PC-3 (cell line): ENCODE results near the gene KIF14. TPM values are rescaled to one million over a fixed set of nuclear protein-coding genes. Genes with fewer than 3 reads are reported as not detected.

ENCODE experiments used
- ATAC-seq: fragments of 200-7000 bp; cut with Tn5 transposase; 2 replicates; pipeline ENCODE4 v1.9.1; 2020; ENCODE audit warnings: mild to moderate bottlenecking, moderate library complexity
- BruUV-seq: library from RNA; stranded (reverse); fragments of 400-500 nt; replicated peaks from 2 replicates; lab custom pipeline; 2021; lab: Mats Ljungman, UMichigan
- CTCF ChIA-PET: fragments of 300-600 bp; sonication (Branson Sonifier 250); formaldehyde crosslinking; loops from one replicate; lab custom pipeline; 2022; ENCODE audit warnings: antibody characterized with exemption; lab: Charles Lee
- POLR2A ChIA-PET: fragments of 300-600 bp; sonication (Branson Sonifier 250); formaldehyde crosslinking; loops from one replicate; lab custom pipeline; 2022; ENCODE audit warnings: antibody characterized with exemption; ENCODE audit not compliant: unreplicated experiment; lab: Charles Lee
- DNase-seq: peaks from one replicate; pipeline ENCODE4 v3.0.0-alpha.2; 2015
- H2AFZ ChIP-seq: fragments of 300-600 bp; sonication (generic); 2 replicates; pipeline ENCODE4 v1.6.0; 2016; ENCODE audit warnings: antibody characterized with exemption, low read length
- H3F3A ChIP-seq: fragments of 300-600 bp; sonication (generic); one replicate; pipeline ENCODE4 v1.6.0; 2017; ENCODE audit warnings: antibody characterized with exemption, low read length, control low read depth, mild to moderate bottlenecking; ENCODE audit not compliant: unreplicated experiment
- H3K27ac ChIP-seq: fragments of 300-600 bp; sonication (generic); 2 replicates; pipeline ENCODE4 v1.5.1; 2016; ENCODE audit warnings: mild to moderate bottlenecking, low read length
- H3K27me3 ChIP-seq: fragments of 300-600 bp; sonication (generic); 2 replicates; pipeline ENCODE4 v1.6.1; 2016; ENCODE audit warnings: low read length, mixed read lengths
- H3K36me3 ChIP-seq: fragments of 300-600 bp; sonication (generic); 2 replicates; pipeline ENCODE4 v1.6.1; 2016; ENCODE audit warnings: low read depth, mixed run types, low read length, mixed read lengths
- H3K4me1 ChIP-seq: fragments of 300-600 bp; sonication (generic); 2 replicates; pipeline ENCODE4 v1.5.1; 2016; ENCODE audit warnings: low read length; ENCODE audit not compliant: insufficient read depth
- H3K4me2 ChIP-seq: fragments of 300-600 bp; sonication (generic); 2 replicates; pipeline ENCODE4 v1.6.0; 2016; ENCODE audit warnings: low read length
- H3K4me3 ChIP-seq: fragments of 300-600 bp; sonication (generic); 2 replicates; pipeline ENCODE4 v1.5.1; 2016; ENCODE audit warnings: mild to moderate bottlenecking, low read length, mixed read lengths
- H3K79me2 ChIP-seq: fragments of 300-600 bp; sonication (generic); 2 replicates; pipeline ENCODE4 v1.6.1; 2017; ENCODE audit warnings: low read length, mixed read lengths
- H3K9ac ChIP-seq: fragments of 300-600 bp; sonication (generic); 2 replicates; pipeline ENCODE4 v1.6.0; 2016; ENCODE audit warnings: mild to moderate bottlenecking, low read length
- H3K9me2 ChIP-seq: fragments of 300-600 bp; sonication (generic); replicated peaks from 2 replicates; pipeline ENCODE4 v1.6.1; 2016; ENCODE audit warnings: mixed run types, low read length, mixed read lengths
- H3K9me3 ChIP-seq: fragments of 300-600 bp; sonication (generic); 2 replicates; pipeline ENCODE4 v1.6.1; 2016; ENCODE audit warnings: low read length, mixed read lengths
- H4K20me1 ChIP-seq: fragments of 300-600 bp; sonication (generic); 2 replicates; pipeline ENCODE4 v1.6.1; 2016; ENCODE audit warnings: low read length, mixed read lengths
- CTCF ChIP-seq: fragments of 300-600 bp; sonication (generic); conservative IDR thresholded peaks from 2 replicates; pipeline ENCODE4 v1.5.1; 2017; ENCODE audit warnings: antibody characterized with exemption, low read depth, mild to moderate bottlenecking, low read length
- EZH2 ChIP-seq: fragments of 300-600 bp; sonication (generic); IDR thresholded peaks from one replicate; pipeline ENCODE4 v1.6.1; 2017; ENCODE audit warnings: antibody characterized with exemption, mild to moderate bottlenecking, low read length; ENCODE audit not compliant: unreplicated experiment
- EZH2phosphoT487 ChIP-seq: fragments of 300-600 bp; sonication (generic); IDR thresholded peaks from 2 replicates; pipeline ENCODE4 v1.6.1; 2018; ENCODE audit warnings: mild to moderate bottlenecking, antibody characterized with exemption, low read length, borderline replicate concordance
- intact Hi-C: fragments of 100-400 bp; cut with micrococcal nuclease; formaldehyde crosslinking; loops from 2 replicates; pipeline ENCODE4 v1.9.0; 2023
- total RNA-seq: library from RNA; depleted of rRNA; stranded (reverse); fragments of >200 nt; gene quantifications from 2 replicates; pipeline ENCODE4 v1.2.3, GENCODE V29; 2014; rRNA removed

Gene KIF14
- total RNA-seq, 1 experiment from 2014 or later: 23.6 TPM

GRCh38 chr1:200506471-200506870 lies 114.1 kb downstream of the KIF14 start:
- H3K4me3 ChIP-seq: no peak overlapping the region
- no peaks in the 10 kb centered on the region for H3F3A ChIP-seq
- H2AFZ ChIP-seq: no peak overlapping the region
- CTCF ChIA-PET: interaction anchor here (0.5 kb wide), 1 partner anchor 216 kb away, joined by 3 read pairs; no protein-coding TSS in a partner anchor
- intact Hi-C loops: no loop called here
- H3K79me2 ChIP-seq: no peaks in the 10 kb centered on the region
- peaks cover 3% of the 10 kb centered on the region; the same call in 1 of the 2 replicates for H3K4me1 ChIP-seq
- POLR2A ChIA-PET: no interaction called here
- TF ChIP-seq EZH2 (no peak), CTCF (no peak), EZH2phosphoT487 (no peak)
- no peaks in the 10 kb centered on the region for H4K20me1 ChIP-seq
- H3K9me3 ChIP-seq: no peaks in the 10 kb centered on the region
- no peaks in the 10 kb centered on the region for H3K36me3 ChIP-seq
- H3K9ac ChIP-seq: no peak overlapping the region
- ATAC-seq (no peak), DNase-seq (no peak)
- H3K27me3 ChIP-seq: no peaks in the 10 kb centered on the region
- H3K9me2 ChIP-seq: no peaks in the 10 kb centered on the region
- no peak overlapping the region for H3K27ac ChIP-seq
- BruUV-seq: no TSS peak
- H3K4me2 ChIP-seq: no peak overlapping the region

- ATAC-seq (no peak), DNase-seq (no peak)
- TF ChIP-seq EZH2: no peak
- TF ChIP-seq EZH2phosphoT487: no peak
- TF ChIP-seq CTCF: no peak
- CTCF ChIA-PET: no interaction called here
- peaks cover under 1% of the 10 kb centered on the region; the same call in 1 of the 2 replicates for H3K4me1 ChIP-seq
- no peak overlapping the region for H3K4me3 ChIP-seq
- H3K27me3 ChIP-seq: no peaks in the 10 kb centered on the region
- H2AFZ ChIP-seq: no peak overlapping the region
- H3K4me2 ChIP-seq: no peak overlapping the region
- H3F3A ChIP-seq: no peaks in the 10 kb centered on the region
- POLR2A ChIA-PET: no interaction called here
- H3K9me3 ChIP-seq: no peaks in the 10 kb centered on the region
- H3K9ac ChIP-seq: no peak overlapping the region
- H3K27ac ChIP-seq: no peak overlapping the region
- no peaks in the 10 kb centered on the region for H3K79me2 ChIP-seq
- H3K36me3 ChIP-seq: no peaks in the 10 kb centered on the region
- H4K20me1 ChIP-seq: no peaks in the 10 kb centered on the region
- intact Hi-C loops: no loop called here
- BruUV-seq: no TSS peak
- H3K9me2 ChIP-seq: no peaks in the 10 kb centered on the region
Measured at GRCh38 chr1:200505257-200505656, 115.3 kb downstream of the KIF14 start.

Other genes starting within 250 kb of the KIF14 start
- gene ZNF281, start 210.7 kb downstream of the KIF14 start, total RNA-seq: 23.3 and 26.6 TPM in 2 replicates
- gene DDX59, start 49.2 kb upstream of the KIF14 start, total RNA-seq: 24.6 and 29.4 TPM in 2 replicates
- gene CAMSAP2, start 118.1 kb upstream of the KIF14 start, total RNA-seq: 28.6 and 29.5 TPM in 2 replicates